NT2/D1 (cell line): Measurements from ENCODE around the gene RCAN1.

Source experiments
- DNase-seq: peaks from one replicate; pipeline ENCODE4 v3.0.0-alpha.2; 2011; ENCODE audit warnings: low read depth, low spot score
- H3K27me3 ChIP-seq: 2 replicates; pipeline ENCODE4 v1.6.0; 2011; ENCODE audit warnings: mild to moderate bottlenecking; ENCODE audit not compliant: insufficient read length, insufficient read depth
- H3K36me3 ChIP-seq: 2 replicates; pipeline ENCODE4 v1.6.1; 2011; ENCODE audit warnings: mild to moderate bottlenecking, low read length, mixed read lengths; ENCODE audit not compliant: insufficient read depth, insufficient read length
- H3K4me1 ChIP-seq: 2 replicates; pipeline ENCODE4 v1.5.1; 2011; ENCODE audit not compliant: insufficient read depth, insufficient read length
- H3K4me3 ChIP-seq: 2 replicates; pipeline ENCODE4 v1.5.1; 2011; ENCODE audit warnings: low read depth; ENCODE audit not compliant: insufficient read length
- H3K9ac ChIP-seq: 2 replicates; pipeline ENCODE4 v1.6.0; 2011; ENCODE audit warnings: low read depth; ENCODE audit not compliant: insufficient read length
- H3K9me3 ChIP-seq: 2 replicates; pipeline ENCODE4 v1.5.1; 2011; ENCODE audit warnings: mild to moderate bottlenecking, low read length; ENCODE audit not compliant: insufficient read depth
- SUZ12 ChIP-seq: IDR thresholded peaks from 2 replicates; pipeline ENCODE4 v1.6.1; 2011; ENCODE audit not compliant: insufficient read length, insufficient read depth; ENCODE audit errors: extremely low read depth
- YY1 ChIP-seq: IDR thresholded peaks from 2 replicates; pipeline ENCODE4 v1.6.1; 2011; ENCODE audit not compliant: insufficient read length, insufficient read depth
- ZNF274 ChIP-seq: IDR thresholded peaks from 2 replicates; pipeline ENCODE4 v1.6.1; 2011; ENCODE audit warnings: mild to moderate bottlenecking, low read depth, low read length

RCAN1 gene

DNA sequence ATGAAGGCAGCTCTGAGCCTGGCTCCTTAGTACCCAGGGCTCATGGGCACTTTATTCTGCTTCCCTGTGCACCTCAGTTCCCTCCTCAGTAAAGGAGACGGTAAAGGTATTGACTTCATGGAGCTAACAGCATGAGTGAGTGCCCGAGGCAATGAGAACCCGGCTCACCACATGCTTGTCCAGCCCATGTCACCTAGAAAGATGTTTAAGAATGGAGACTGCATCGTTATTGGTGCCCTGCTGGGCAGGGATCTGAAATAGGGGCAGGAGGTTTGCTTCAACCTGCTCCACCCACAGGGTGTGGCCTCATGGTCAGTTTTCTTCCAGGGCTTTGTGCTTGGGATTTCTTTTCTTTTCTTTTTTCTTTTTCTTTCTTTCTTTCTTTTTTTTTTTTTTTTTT, 95.9 kb downstream of the RCAN1 start:
- no peak overlapping the region for H3K9ac ChIP-seq
- 0 out of 2 replicates have a peak, but pooled peaks cover 10% of the 10 kb centered on the region for H3K9me3 ChIP-seq
- H3K36me3 ChIP-seq, result peaks cover 84% of the 10 kb centered on the region
- H3K4me1 ChIP-seq, result peaks cover 11% of the 10 kb centered on the region
- no peaks in the 10 kb centered on the region for H3K27me3 ChIP-seq
- TF ChIP-seq SUZ12 (no peak), YY1 (no peak), ZNF274 (no peak)
- no peak overlapping the region for H3K4me3 ChIP-seq
- DNase-seq, result no peak

- peaks cover 79% of the 10 kb centered on the region for H3K36me3 ChIP-seq
- H3K9ac ChIP-seq, result no peak overlapping the region
- no peaks in the 10 kb centered on the region for H3K27me3 ChIP-seq
Measured at GRCh38 chr21:34518301-34518700, 96.6 kb downstream of the RCAN1 start.

DNA sequence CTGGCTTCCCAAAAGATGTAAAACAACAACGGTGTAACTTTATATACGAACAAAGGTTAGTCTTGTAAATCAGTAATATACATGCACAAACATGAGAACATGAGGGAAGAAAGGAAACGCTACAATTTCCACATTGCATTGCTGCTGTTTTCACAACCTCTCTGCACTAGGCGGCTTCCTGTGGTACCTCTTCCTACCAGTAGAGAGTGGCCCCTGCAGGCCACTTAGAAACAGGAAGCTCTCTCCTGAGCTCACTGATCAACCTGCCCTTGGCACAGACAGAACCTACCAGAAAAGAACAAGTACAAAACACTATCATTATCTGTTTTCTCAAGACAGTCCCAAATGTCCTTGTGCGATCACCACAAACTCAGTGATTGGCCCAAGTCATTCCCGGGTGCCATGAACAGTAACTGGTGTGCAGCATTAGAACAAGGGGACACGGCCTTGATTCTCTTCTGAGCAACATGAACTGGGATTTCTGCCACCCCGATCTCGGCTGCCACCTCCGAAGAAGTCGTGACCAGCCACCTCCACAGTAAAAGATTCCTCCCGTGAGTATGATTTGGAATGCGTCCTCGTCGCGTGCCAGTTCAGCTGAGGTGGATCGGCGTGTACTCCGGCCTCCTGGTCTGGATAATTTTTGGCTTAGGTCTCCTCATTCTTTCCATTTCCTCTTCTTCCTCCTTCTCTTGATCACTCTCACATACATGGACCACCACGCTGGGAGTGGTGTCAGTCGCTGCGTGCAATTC, 97.2 kb downstream of the RCAN1 start:
- TF ChIP-seq SUZ12 (no peak), ZNF274 (no peak), YY1 (no peak)
- 0 out of 2 replicates have a peak, but pooled peaks cover 10% of the 10 kb centered on the region for H3K9me3 ChIP-seq
- H3K4me1 ChIP-seq, result peaks cover 4% of the 10 kb centered on the region
- H3K36me3 ChIP-seq, result peaks cover 73% of the 10 kb centered on the region
- H3K9ac ChIP-seq, result no peak overlapping the region
- DNase-seq, result no peak
- no peak overlapping the region for H3K4me3 ChIP-seq
- H3K27me3 ChIP-seq, result no peaks in the 10 kb centered on the region

More at GRCh38 chr21:34518301-34518700, 96.6 kb downstream of the RCAN1 start:
- Histone ChIP-seq H3K4me3 (no peak overlapping the region), H3K4me1 (peaks cover 10% of the 10 kb centered on the region), H3K9me3 (0 out of 2 replicates have a peak, but pooled peaks cover 10% of the 10 kb centered on the region)
- TF ChIP-seq YY1 (no peak), SUZ12 (no peak), ZNF274 (no peak)
- no peak for DNase-seq

DNA sequence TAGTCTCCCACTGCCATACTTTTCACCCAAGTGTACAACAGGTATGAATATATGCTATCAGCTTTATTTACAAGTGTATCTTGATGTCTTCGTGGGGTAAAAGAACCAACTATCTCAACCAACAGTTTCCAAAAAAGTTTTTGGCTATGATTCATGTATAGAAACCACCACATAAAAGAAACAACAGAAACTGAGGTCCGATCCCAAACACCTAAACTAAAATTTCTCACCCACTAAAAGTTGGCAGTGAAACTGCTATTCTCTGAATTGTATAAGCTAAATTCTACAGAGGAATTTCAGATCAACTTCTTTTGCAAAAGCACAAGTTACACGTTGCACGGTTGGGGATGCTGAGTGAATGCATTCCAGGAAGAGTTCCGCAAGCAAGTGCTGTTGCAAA, 97.9 kb downstream of the RCAN1 start:
- Histone ChIP-seq H3K9me3 (0 out of 2 replicates have a peak, but pooled peaks cover 10% of the 10 kb centered on the region), H3K4me3 (no peak overlapping the region), H3K9ac (no peak overlapping the region), H3K27me3 (no peaks in the 10 kb centered on the region), H3K4me1 (peaks cover 3% of the 10 kb centered on the region), H3K36me3 (peaks cover 66% of the 10 kb centered on the region)
- no peak for DNase-seq
- TF ChIP-seq YY1, result no peak
- TF ChIP-seq ZNF274, result no peak
- no peak for TF ChIP-seq SUZ12

- Histone ChIP-seq H3K9me3 (no peaks in the 10 kb centered on the region), H3K36me3 (peaks cover 42% of the 10 kb centered on the region), H3K4me1 (no peaks in the 10 kb centered on the region), H3K27me3 (no peaks in the 10 kb centered on the region), H3K9ac (no peak overlapping the region), H3K4me3 (no peak overlapping the region)
- TF ChIP-seq ZNF274, result no peak
- no peak for TF ChIP-seq YY1
- DNase-seq, result no peak
Measured at GRCh38 chr21:34514576-34515115, 100.3 kb downstream of the RCAN1 start.

DNA sequence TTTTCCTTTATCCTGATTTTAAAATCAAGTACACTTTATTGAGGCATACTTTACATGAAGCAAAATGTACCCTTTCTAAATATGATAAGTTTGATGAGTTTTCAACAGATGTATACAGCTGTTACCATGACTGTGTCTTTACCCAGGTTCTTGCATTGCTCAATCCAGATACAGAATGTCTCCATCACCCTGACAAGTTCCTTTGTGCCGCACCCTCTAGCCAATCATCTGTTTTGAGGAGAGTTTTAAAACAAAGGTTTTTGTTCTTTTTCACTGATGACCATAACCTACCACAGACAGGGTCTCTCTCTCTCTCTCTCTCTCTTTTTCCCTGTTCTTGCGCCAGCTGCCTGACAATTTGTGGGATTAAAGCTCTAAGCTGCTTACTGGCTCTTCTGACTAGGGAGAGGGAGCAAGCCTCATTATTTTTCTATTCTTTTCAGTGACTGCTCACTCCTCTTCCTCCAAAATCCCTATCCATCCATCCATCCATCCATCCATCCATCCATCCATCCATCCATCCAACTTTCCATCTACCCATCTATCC, 101.7 kb downstream of the RCAN1 start:
- Histone ChIP-seq H3K9ac (no peak overlapping the region), H3K27me3 (no peaks in the 10 kb centered on the region), H3K4me1 (no peaks in the 10 kb centered on the region), H3K9me3 (no peaks in the 10 kb centered on the region), H3K36me3 (peaks cover 30% of the 10 kb centered on the region), H3K4me3 (no peak overlapping the region)
- DNase-seq, result no peak
- no peak for TF ChIP-seq YY1
- no peak for TF ChIP-seq SUZ12
- TF ChIP-seq ZNF274, result no peak

DNA sequence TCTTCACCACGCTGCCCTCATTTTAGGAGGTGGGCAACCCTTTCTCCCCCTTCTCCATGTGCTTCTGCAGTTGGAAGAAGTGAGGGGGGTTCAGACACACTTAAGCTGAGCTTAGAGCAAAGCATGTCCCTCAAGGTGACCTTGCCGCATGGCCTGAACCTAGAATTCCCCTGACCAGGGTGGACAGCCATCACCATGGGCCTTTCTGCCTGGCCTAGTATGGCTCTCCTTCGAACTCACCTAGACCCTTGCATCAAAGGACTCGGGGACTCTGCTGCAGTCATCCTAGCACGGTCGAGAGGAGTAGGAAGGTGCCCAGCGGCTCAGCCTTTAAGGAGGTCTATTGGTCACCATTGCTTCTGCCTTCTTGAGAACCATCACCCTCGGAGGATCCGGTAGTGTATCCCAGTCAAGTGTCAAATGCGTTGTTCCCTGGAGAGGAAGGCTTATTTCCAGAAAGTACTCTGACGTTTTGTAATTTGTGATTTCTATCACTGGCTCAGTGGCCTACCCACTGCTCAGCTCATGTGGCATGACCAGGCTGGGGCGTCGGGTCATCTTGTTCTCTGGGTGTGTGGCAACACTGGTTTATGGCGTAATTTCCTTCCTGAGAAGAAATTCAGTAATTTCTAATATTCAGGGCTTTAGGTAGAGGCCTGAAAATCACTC, 103.0 kb downstream of the RCAN1 start, which contains the start of gene KCNE1:
Gene KCNE1 (minus strand): TSS at position 424 of the 669 bp plus-strand sequence. CDS start 62,576 bp downstream, outside the sequence.
- H3K4me1 ChIP-seq, result no peaks in the 10 kb centered on the region
- H3K36me3 ChIP-seq, result peaks cover 17% of the 10 kb centered on the region
- H3K9ac ChIP-seq, result no peak within 1 kb of the TSS
- TF ChIP-seq YY1, result no peak
- TF ChIP-seq SUZ12, result no peak
- no peak for TF ChIP-seq ZNF274
- no peaks in the 10 kb centered on the region for H3K9me3 ChIP-seq
- no peak for DNase-seq
- H3K4me3 ChIP-seq, result no peak within 1 kb of the TSS
- H3K27me3 ChIP-seq, result no peaks in the 10 kb centered on the region
